Adrenal gland (tissue), 12 donors: ENCODE results near the gene TM9SF4. TPM values are rescaled to one million over a fixed set of nuclear protein-coding genes. Genes with fewer than 3 reads are reported as not detected.

Source experiments
- DNase-seq, 7 donors: peaks; one replicate each; pipeline ENCODE4 v3.0.0-alpha.2; 2019 to 2020
- H3K27ac ChIP-seq, 5 donors: fragments of 200-600 bp; sonication (generic) in 4 of 5; 1 replicate in 3 of 5; 2 replicates in 2 of 5; pipeline versions ENCODE4 v1.5.1 to v1.8.0; 2016 to 2020; ENCODE audit warnings: mild to moderate bottlenecking in 1 of 5
- H3K27me3 ChIP-seq: fragments of 200-600 bp; 2 replicates; pipeline ENCODE4 v1.8.0; 2021
- H3K36me3 ChIP-seq, 2 donors: fragments of 200-600 bp; replicated peaks in 1 of 2; 1 replicate in 1 of 2; 2 replicates in 1 of 2; pipeline versions ENCODE4 v1.5.1 to v1.8.0; 2018 to 2022
- H3K4me1 ChIP-seq, 2 donors: fragments of 200-600 bp; replicated peaks in 1 of 2; 1 replicate in 1 of 2; 2 replicates in 1 of 2; pipeline versions ENCODE4 v1.5.1 to v1.8.0; 2018 to 2021
- H3K4me3 ChIP-seq, 4 donors: fragments of 200-600 bp; sonication (generic) in 3 of 4; one replicate each; pipeline ENCODE4 v1.5.1; 2016 to 2018
- H3K9me3 ChIP-seq, 3 donors: fragments of 200-600 bp; sonication (generic) in 1 of 3; replicated peaks in 1 of 3; 1 replicate in 2 of 3; 2 replicates in 1 of 3; pipeline versions ENCODE4 v1.5.1 to v1.8.0; 2016 to 2021
- CTCF ChIP-seq, 6 experiments: fragments of 450-650 bp in 4 of 6; fragments of 200-600 bp in 2 of 6; sonication (generic) in 1 of 6; IDR thresholded peaks; 1 replicate in 5 of 6; 2 replicates in 1 of 6; pipeline versions ENCODE4 v1.5.1 to v1.8.0; 2016 to 2021; ENCODE audit warnings: antibody characterized with exemption in 6 of 6, mild to moderate bottlenecking in 2 of 6, moderate library complexity in 1 of 6
- POLR2A ChIP-seq, 2 donors: fragments of 450-650 bp; IDR thresholded peaks; one replicate each; pipeline ENCODE4 v1.6.1; 2017; ENCODE audit warnings: antibody characterized with exemption in 2 of 2, mild to moderate bottlenecking in 2 of 2, moderate library complexity in 1 of 2
- WGBS, 4 donors: extraction: QIAGEN DNeasy Blood & Tissue Kit in 2 of 4; methylation state at CpG; one replicate each; pipeline versions ENCODE4 v1.1.5 to v1.1.7; 2013 to 2017; 5-methylcytosine and 5-hydroxymethylcytosine counted together
- intact Hi-C, 2 donors: fragments of 100-400 bp; cut with DNase I; formaldehyde crosslinking; loops; one replicate each; pipeline versions ENCODE4 v1.14.1 to v1.15.0; 2022 to 2023
- polyA plus RNA-seq, 3 donors: library from polyadenylated mRNA; stranded (reverse); fragments of 200-250 nt in 2 of 3; fragments of 350-450 nt in 1 of 3; fragmentation: Illumina TruSeq in 1 of 3; extraction: RNeasy Lipid Tissue Mini Kit (QIAGEN cat#74804) in 1 of 3; gene quantifications; one replicate each; pipeline ENCODE4 v1.2.3, GENCODE V29; 2013 to 2014
- total RNA-seq, 9 donors: library from RNA; depleted of rRNA in 4 of 9; stranded (reverse); fragments of >200 nt in 4 of 9; fragments of 120-200 nt in 1 of 9; fragmentation: NEBNext Ultra II Directional in 1 of 9; extraction: Animal tissue kit (Norgen Biotek cat#: 25700) in 1 of 9; gene quantifications; one replicate each; pipeline versions ENCODE4 v1.1.0 to v1.2.4, GENCODE V29; 2013 to 2023
- donor health status: healthy with polysubstance abuse.
- donor health status: Bipolar disorder and iron deficiency.
- donor health status: DM: yes; HTN: yes; CAD: no.
- donor health status: DM: no; HTN: no; CAD: no.
- donor health status: DM: no; HTN: no; CAD: no.
- donor health status: DM: yes; HTN: yes; CAD: no.

Gene TM9SF4
- total and polyA plus RNA-seq, 12 donors: 23.2 to 61.0 (median 46.1) TPM

GRCh38 chr20:32209850-32210605, 100.5 kb downstream of the TM9SF4 start:
- intact Hi-C loops: no loop called here
- DNase-seq: no peak
- Histone ChIP-seq H3K36me3 (peaks cover 0 to 9% of the 10 kb centered on the region in 2 donors), H3K4me1 (peaks cover 19 to 42% of the 10 kb centered on the region in 2 donors), H3K4me3 (no peak overlapping the region), H3K27ac (no peak overlapping the region), H3K27me3 (no peaks in the 10 kb centered on the region), H3K9me3 (no peaks in the 10 kb centered on the region)
- TF ChIP-seq CTCF (IDR thresholded peaks at IDR 0.05) (no peak), POLR2A (IDR thresholded peaks at IDR 0.05) (no peak)
- WGBS, 4 donors: 68 to 73% (median 71%) methylated on average over 9 of the region's 9 CpGs

- 90 to 96% (median 91%) methylated on average over 1 of the region's 1 CpG for WGBS, 4 donors
- Histone ChIP-seq H3K27ac (no peak overlapping the region), H3K4me1 (peaks cover 0 to 13% of the 10 kb centered on the region in 2 donors), H3K27me3 (no peaks in the 10 kb centered on the region), H3K9me3 (no peaks in the 10 kb centered on the region), H3K36me3 (peaks cover 0 to 30% of the 10 kb centered on the region in 2 donors), H3K4me3 (no peak overlapping the region)
- DNase-seq: no peak
- TF ChIP-seq CTCF (IDR thresholded peaks at IDR 0.05) (no peak), POLR2A (IDR thresholded peaks at IDR 0.05) (no peak)
- intact Hi-C loops: no loop called here
Observed at GRCh38 chr20:32213870-32214269, 104.4 kb downstream of the TM9SF4 start.

- no peak overlapping the region for H3K27ac ChIP-seq
- no peak for TF ChIP-seq CTCF (IDR thresholded peaks at IDR 0.05)
- H3K27me3 ChIP-seq: no peaks in the 10 kb centered on the region
- 84 to 91% (median 90%) methylated on average over 7 to 8 of the region's 8 CpGs for WGBS, 4 donors
- intact Hi-C loops: no loop called here
- no peaks in the 10 kb centered on the region for H3K9me3 ChIP-seq
- H3K36me3 ChIP-seq: peaks cover 0 to 30% of the 10 kb centered on the region in 2 donors
- peaks cover 0 to under 1% of the 10 kb centered on the region in 2 donors for H3K4me1 ChIP-seq
- H3K4me3 ChIP-seq: no peak overlapping the region
- DNase-seq: no peak
Observed at GRCh38 chr20:32215147-32215546, 105.6 kb downstream of the TM9SF4 start.

GRCh38 chr20:32215729-32216128, 106.2 kb downstream of the TM9SF4 start:
- H3K4me3 ChIP-seq: no peak overlapping the region
- 84 to 98% (median 92%) methylated on average over 3 of the region's 3 CpGs for WGBS, 4 donors
- no peaks in the 10 kb centered on the region for H3K27me3 ChIP-seq
- DNase-seq: no peak
- H3K27ac ChIP-seq: no peak overlapping the region
- H3K9me3 ChIP-seq: no peaks in the 10 kb centered on the region
- intact Hi-C loops: no loop called here
- H3K4me1 ChIP-seq: no peaks in the 10 kb centered on the region
- no peak for TF ChIP-seq POLR2A (IDR thresholded peaks at IDR 0.05)
- no peak for TF ChIP-seq CTCF (IDR thresholded peaks at IDR 0.05)
- H3K36me3 ChIP-seq: peaks cover 0 to 30% of the 10 kb centered on the region in 2 donors
